OCI-LY3 (cell line): ENCODE measurements around the gene PSME1.

Experiments
- H2AFZ ChIP-seq: fragments of 200-600, 300-600 bp; shearing (Covaris generic); 2 replicates; pipeline ENCODE4 v1.6.0; 2014; ENCODE audit warnings: antibody characterized with exemption, low read depth, low read length
- H3K27ac ChIP-seq: fragments of 200-600, 300-600 bp; sonication (generic); 2 replicates; pipeline ENCODE4 v1.5.1; 2014; ENCODE audit warnings: mild to moderate bottlenecking, low read length, moderate library complexity, mixed read lengths
- H3K27me3 ChIP-seq: fragments of 200-600, 300-600 bp; sonication (generic); 2 replicates; pipeline ENCODE4 v1.6.1; 2014; ENCODE audit warnings: low read depth, low read length, mixed read lengths
- H3K36me3 ChIP-seq: fragments of 200-600, 300-600 bp; sonication (generic); replicated peaks from 2 replicates; pipeline ENCODE3; 2014; ENCODE audit warnings: low read depth, low read length, mixed read lengths
- H3K4me1 ChIP-seq: fragments of 300-600, 200-600 bp; sonication (generic); 2 replicates; pipeline ENCODE4 v1.6.1; 2014; ENCODE audit warnings: low read length, mixed read lengths
- H3K4me2 ChIP-seq: fragments of 200-600, 300-600 bp; sonication (generic); 2 replicates; pipeline ENCODE4 v1.6.1; 2014; ENCODE audit warnings: low read length, mixed read lengths
- H3K4me3 ChIP-seq: fragments of 300-600, 200-600 bp; sonication (generic); 2 replicates; pipeline ENCODE4 v1.5.1; 2014; ENCODE audit warnings: antibody characterized with exemption, mild to moderate bottlenecking, low read length, moderate library complexity
- H3K79me2 ChIP-seq: fragments of 300-600, 200-600 bp; shearing (Covaris generic); 2 replicates; pipeline ENCODE4 v1.6.1; 2014; ENCODE audit warnings: mild to moderate bottlenecking, low read length, mixed read lengths
- H3K9ac ChIP-seq: fragments of 300-600, 200-600 bp; shearing (Covaris generic); 2 replicates; pipeline ENCODE4 v1.6.0; 2014; ENCODE audit warnings: mild to moderate bottlenecking, low read length, moderate library complexity
- H3K9me3 ChIP-seq: fragments of 200-600, 300-600 bp; shearing (Covaris generic); 2 replicates; pipeline ENCODE4 v1.6.1; 2014; ENCODE audit warnings: low read length, mixed read lengths; ENCODE audit not compliant: insufficient read depth
- H4K20me1 ChIP-seq: fragments of 200-600, 300-600 bp; sonication (generic); 2 replicates; pipeline ENCODE4 v1.6.1; 2016; ENCODE audit warnings: low read length, mixed read lengths; ENCODE audit not compliant: insufficient read depth
- EZH2phosphoT487 ChIP-seq: fragments of 200-600 bp; shearing (Covaris generic); IDR thresholded peaks from 2 replicates; pipeline ENCODE4 v1.6.1; 2018; ENCODE audit warnings: antibody characterized with exemption, mixed run types, low read depth
- TF ChIP-seq, protein P1 (sequence below): fragments of 200-600, 300-600 bp; sonication (generic); IDR thresholded peaks from 2 replicates; pipeline ENCODE4 v1.5.1; 2014; ENCODE audit warnings: antibody characterized with exemption, low read length, low read depth

Gene PSME1

GRCh38 chr14:24135584-24135833, 485 bp upstream of the PSME1 start:
- Histone ChIP-seq H3K4me2 (peak overlapping the region; percentile 89), H3K9me3 (no peaks in the 10 kb centered on the region), H3K79me2 (peaks cover 46% of the 10 kb centered on the region), H3K27me3 (no peaks in the 10 kb centered on the region), H3K4me3 (peak overlapping the region; percentile 94), H3K36me3 (peaks cover 29% of the 10 kb centered on the region), H3K9ac (peak overlapping the region; percentile 78), H3K4me1 (peaks cover 34% of the 10 kb centered on the region), H3K27ac (peak overlapping the region; percentile 38), H4K20me1 (no peaks in the 10 kb centered on the region; the same call in 1 of the 2 replicates), H2AFZ (peak overlapping the region; percentile 82)
- no peak for TF ChIP-seq EZH2phosphoT487
- TF ChIP-seq, protein P1, sequence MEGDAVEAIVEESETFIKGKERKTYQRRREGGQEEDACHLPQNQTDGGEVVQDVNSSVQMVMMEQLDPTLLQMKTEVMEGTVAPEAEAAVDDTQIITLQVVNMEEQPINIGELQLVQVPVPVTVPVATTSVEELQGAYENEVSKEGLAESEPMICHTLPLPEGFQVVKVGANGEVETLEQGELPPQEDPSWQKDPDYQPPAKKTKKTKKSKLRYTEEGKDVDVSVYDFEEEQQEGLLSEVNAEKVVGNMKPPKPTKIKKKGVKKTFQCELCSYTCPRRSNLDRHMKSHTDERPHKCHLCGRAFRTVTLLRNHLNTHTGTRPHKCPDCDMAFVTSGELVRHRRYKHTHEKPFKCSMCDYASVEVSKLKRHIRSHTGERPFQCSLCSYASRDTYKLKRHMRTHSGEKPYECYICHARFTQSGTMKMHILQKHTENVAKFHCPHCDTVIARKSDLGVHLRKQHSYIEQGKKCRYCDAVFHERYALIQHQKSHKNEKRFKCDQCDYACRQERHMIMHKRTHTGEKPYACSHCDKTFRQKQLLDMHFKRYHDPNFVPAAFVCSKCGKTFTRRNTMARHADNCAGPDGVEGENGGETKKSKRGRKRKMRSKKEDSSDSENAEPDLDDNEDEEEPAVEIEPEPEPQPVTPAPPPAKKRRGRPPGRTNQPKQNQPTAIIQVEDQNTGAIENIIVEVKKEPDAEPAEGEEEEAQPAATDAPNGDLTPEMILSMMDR = no peak

GRCh38 chr14:24136684-24137528, 912 bp downstream of the PSME1 start:
- Histone ChIP-seq H2AFZ (no peak overlapping the region), H3K36me3 (peaks cover 31% of the 10 kb centered on the region), H3K9me3 (no peaks in the 10 kb centered on the region), H3K79me2 (peaks cover 52% of the 10 kb centered on the region), H3K27ac (peak overlapping the region; percentile 87), H3K9ac (peak overlapping the region; percentile 98), H3K4me2 (peak overlapping the region; percentile 94), H4K20me1 (no peaks in the 10 kb centered on the region; the same call in 1 of the 2 replicates), H3K4me3 (peak overlapping the region; percentile 94), H3K4me1 (peaks cover 27% of the 10 kb centered on the region), H3K27me3 (no peaks in the 10 kb centered on the region)
- TF ChIP-seq EZH2phosphoT487 = no peak
- TF ChIP-seq, protein P1 = no peak

DNA sequence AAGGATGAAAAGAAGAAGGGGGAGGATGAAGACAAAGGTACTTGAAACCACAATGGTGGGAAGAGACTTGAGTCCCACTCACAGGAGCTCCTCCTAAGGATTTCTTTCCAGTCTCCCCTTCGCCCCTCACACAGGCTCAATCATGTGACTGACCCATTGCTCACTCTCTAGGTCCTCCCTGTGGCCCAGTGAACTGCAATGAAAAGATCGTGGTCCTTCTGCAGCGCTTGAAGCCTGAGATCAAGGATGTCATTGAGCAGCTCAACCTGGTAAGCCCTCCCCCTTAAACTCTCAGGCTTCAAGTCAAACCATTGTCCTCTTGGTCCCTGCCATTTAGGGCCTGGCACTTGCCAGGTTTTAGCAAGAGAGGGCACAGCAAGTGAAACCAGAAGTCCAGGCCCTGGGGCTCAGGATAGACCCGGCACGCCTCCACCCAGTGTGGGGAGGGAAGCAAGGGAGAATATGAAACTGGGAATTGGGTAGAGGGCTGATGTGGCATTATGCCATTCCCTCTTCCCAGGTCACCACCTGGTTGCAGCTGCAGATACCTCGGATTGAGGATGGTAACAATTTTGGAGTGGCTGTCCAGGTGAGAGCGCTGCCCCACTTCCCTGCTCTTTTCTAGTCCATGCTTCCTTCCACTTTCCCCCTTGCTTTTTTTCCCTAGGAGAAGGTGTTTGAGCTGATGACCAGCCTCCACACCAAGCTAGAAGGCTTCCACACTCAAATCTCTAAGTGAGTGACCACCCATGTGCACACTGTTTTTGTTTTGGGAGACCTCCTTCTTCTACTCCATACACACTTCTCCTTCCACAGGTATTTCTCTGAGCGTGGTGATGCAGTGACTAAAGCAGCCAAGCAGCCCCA, 1.8 kb downstream of the PSME1 start:
- Histone ChIP-seq H3K4me3 (no peak overlapping the region), H3K9me3 (no peaks in the 10 kb centered on the region), H3K27me3 (no peaks in the 10 kb centered on the region), H4K20me1 (no peaks in the 10 kb centered on the region; the same call in 1 of the 2 replicates), H3K79me2 (peaks cover 52% of the 10 kb centered on the region), H3K27ac (peak overlapping the region; percentile 87; the same call in 1 of the 2 replicates), H3K4me1 (peaks cover 31% of the 10 kb centered on the region), H3K36me3 (peaks cover 31% of the 10 kb centered on the region), H2AFZ (no peak overlapping the region), H3K4me2 (peak overlapping the region; percentile 94; the same call in 1 of the 2 replicates), H3K9ac (no peak overlapping the region)
- TF ChIP-seq EZH2phosphoT487 = no peak
- TF ChIP-seq, protein P1 = no peak
